PFSK-1 (cell line): ENCODE measurements around the gene SASH3.

Source experiments
- FOXP2 ChIP-seq: optimal IDR thresholded peaks from 2 replicates; pipeline ENCODE3; 2011; ENCODE audit warnings: borderline replicate concordance, control low read depth, inconsistent platforms; ENCODE audit not compliant: insufficient read depth; ENCODE audit errors: extremely low read length, extremely low read depth
- POLR2AphosphoS5 ChIP-seq: IDR thresholded peaks from 2 replicates; pipeline ENCODE4 v1.6.1; 2012; ENCODE audit warnings: low read depth, mild to moderate bottlenecking, control low read depth, low read length, moderate library complexity
- SIN3A ChIP-seq: IDR thresholded peaks from 2 replicates; pipeline ENCODE4 v1.6.1; 2012; ENCODE audit warnings: mild to moderate bottlenecking, low read length, moderate library complexity, borderline replicate concordance; ENCODE audit not compliant: insufficient read depth
- TAF1 ChIP-seq: IDR thresholded peaks from 2 replicates; pipeline ENCODE4 v1.6.1; 2012; ENCODE audit warnings: low read length, control low read depth, borderline replicate concordance; ENCODE audit not compliant: insufficient read depth
- TF ChIP-seq, protein P1 (sequence below), 2 experiments: IDR thresholded peaks; 2 replicates each; pipeline versions ENCODE4 v1.6.1 to v1.8.0; 2011 to 2012; ENCODE audit warnings: low read depth in 2 of 2, low read length in 2 of 2, control low read depth in 1 of 2, inconsistent platforms in 1 of 2, mild to moderate bottlenecking in 1 of 2, moderate library complexity in 1 of 2; ENCODE audit not compliant: insufficient read depth in 1 of 2

Gene SASH3

DNA sequence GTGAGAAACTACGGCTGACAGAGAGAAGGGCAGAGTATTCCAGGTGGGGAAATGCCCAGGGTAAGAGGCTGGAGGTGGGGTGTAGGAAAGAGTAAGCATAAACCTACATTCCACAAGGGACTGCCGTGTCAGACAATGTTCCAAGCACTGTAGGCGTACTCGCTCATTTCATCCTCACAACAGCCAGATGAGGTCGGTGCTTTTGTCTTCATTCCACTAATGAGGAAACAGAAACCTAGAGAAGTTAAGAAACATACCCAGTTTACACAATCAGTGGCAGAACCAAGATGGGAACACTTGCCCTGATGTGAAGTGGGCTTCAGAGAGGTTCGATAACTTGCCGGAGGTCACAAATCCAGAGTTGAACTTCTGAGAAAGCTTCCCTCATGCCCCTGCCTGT lies 4.6 kb downstream of the SASH3 start:
- TF ChIP-seq FOXP2 (no peak), POLR2AphosphoS5 (no peak), SIN3A (no peak), TAF1 (no peak)
- TF ChIP-seq, protein P1, sequence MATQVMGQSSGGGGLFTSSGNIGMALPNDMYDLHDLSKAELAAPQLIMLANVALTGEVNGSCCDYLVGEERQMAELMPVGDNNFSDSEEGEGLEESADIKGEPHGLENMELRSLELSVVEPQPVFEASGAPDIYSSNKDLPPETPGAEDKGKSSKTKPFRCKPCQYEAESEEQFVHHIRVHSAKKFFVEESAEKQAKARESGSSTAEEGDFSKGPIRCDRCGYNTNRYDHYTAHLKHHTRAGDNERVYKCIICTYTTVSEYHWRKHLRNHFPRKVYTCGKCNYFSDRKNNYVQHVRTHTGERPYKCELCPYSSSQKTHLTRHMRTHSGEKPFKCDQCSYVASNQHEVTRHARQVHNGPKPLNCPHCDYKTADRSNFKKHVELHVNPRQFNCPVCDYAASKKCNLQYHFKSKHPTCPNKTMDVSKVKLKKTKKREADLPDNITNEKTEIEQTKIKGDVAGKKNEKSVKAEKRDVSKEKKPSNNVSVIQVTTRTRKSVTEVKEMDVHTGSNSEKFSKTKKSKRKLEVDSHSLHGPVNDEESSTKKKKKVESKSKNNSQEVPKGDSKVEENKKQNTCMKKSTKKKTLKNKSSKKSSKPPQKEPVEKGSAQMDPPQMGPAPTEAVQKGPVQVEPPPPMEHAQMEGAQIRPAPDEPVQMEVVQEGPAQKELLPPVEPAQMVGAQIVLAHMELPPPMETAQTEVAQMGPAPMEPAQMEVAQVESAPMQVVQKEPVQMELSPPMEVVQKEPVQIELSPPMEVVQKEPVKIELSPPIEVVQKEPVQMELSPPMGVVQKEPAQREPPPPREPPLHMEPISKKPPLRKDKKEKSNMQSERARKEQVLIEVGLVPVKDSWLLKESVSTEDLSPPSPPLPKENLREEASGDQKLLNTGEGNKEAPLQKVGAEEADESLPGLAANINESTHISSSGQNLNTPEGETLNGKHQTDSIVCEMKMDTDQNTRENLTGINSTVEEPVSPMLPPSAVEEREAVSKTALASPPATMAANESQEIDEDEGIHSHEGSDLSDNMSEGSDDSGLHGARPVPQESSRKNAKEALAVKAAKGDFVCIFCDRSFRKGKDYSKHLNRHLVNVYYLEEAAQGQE (IDR thresholded peaks at IDR 0.05; ENCODE audit: insufficient read depth in 1 of 2, low read depth in 2 of 2, low read length in 2 of 2): no peak

GRCh38 chrX:129785160-129785947 lies 5.6 kb downstream of the SASH3 start:
- TF ChIP-seq FOXP2 (no peak), POLR2AphosphoS5 (no peak), TAF1 (no peak), SIN3A (no peak)
- TF ChIP-seq, protein P1 (IDR thresholded peaks at IDR 0.05; ENCODE audit: insufficient read depth in 1 of 2, low read depth in 2 of 2, low read length in 2 of 2): no peak

- TF ChIP-seq SIN3A (no peak), TAF1 (no peak), FOXP2 (no peak), POLR2AphosphoS5 (no peak)
- TF ChIP-seq, protein P1 (IDR thresholded peaks at IDR 0.05; ENCODE audit: insufficient read depth in 1 of 2, low read depth in 2 of 2, low read length in 2 of 2): no peak
These were observed 6.5 kb downstream of the SASH3 start for GRCh38 chrX:129786210-129786651.

GRCh38 chrX:129787336-129788055 lies 7.7 kb downstream of the SASH3 start:
- no peak for TF ChIP-seq POLR2AphosphoS5
- TF ChIP-seq, protein P1 (IDR thresholded peaks at IDR 0.05; ENCODE audit: insufficient read depth in 1 of 2, low read depth in 2 of 2, low read length in 2 of 2): no peak
- TF ChIP-seq TAF1: no peak
- TF ChIP-seq FOXP2: no peak
- no peak for TF ChIP-seq SIN3A
